Mammary epithelial cell (primary cell): ENCODE data around the gene SLC5A10.

ENCODE experiments used
- EZH2 ChIP-seq: IDR thresholded peaks from 2 replicates; pipeline ENCODE4 v1.6.1; 2012; ENCODE audit warnings: low read length, inconsistent platforms, borderline replicate concordance
- TF ChIP-seq, protein P1 (sequence below), 2 donors: IDR thresholded peaks in 1 of 2; conservative IDR thresholded peaks in 1 of 2; 2 replicates each; pipeline ENCODE4 v1.5.1; 2011 to 2012; ENCODE audit warnings: inconsistent platforms in 2 of 2, low read length in 2 of 2, mild to moderate bottlenecking in 2 of 2, control low read depth in 1 of 2, low read depth in 1 of 2; ENCODE audit not compliant: insufficient read depth in 1 of 2; ENCODE audit errors: extremely low read depth in 1 of 2

DNA sequence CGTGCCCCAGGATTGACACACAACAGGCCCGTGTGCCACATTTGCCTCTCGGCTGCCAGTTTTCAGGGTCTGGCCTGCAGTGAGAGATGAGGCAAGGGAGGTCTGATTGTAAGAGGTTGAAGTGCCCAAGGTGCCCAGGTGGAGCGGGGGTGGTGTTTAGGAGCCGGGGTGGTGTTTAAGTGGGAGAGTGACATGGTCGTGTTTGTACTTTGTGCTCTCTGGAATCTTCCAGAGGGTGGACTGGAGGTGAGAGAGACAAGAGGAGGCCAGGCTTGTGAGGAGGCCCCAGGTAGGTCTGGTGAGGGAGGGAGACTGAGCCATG lies 10.5 kb downstream of the SLC5A10 start:
- TF ChIP-seq, protein P1, sequence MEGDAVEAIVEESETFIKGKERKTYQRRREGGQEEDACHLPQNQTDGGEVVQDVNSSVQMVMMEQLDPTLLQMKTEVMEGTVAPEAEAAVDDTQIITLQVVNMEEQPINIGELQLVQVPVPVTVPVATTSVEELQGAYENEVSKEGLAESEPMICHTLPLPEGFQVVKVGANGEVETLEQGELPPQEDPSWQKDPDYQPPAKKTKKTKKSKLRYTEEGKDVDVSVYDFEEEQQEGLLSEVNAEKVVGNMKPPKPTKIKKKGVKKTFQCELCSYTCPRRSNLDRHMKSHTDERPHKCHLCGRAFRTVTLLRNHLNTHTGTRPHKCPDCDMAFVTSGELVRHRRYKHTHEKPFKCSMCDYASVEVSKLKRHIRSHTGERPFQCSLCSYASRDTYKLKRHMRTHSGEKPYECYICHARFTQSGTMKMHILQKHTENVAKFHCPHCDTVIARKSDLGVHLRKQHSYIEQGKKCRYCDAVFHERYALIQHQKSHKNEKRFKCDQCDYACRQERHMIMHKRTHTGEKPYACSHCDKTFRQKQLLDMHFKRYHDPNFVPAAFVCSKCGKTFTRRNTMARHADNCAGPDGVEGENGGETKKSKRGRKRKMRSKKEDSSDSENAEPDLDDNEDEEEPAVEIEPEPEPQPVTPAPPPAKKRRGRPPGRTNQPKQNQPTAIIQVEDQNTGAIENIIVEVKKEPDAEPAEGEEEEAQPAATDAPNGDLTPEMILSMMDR (conservative IDR thresholded peaks at IDR 0.05 in 1 of 2, IDR thresholded peaks at IDR 0.05 in 1 of 2; ENCODE audit: extremely low read depth in 1 of 2, insufficient read depth in 1 of 2, low read depth in 1 of 2, low read length in 2 of 2): no peak
- TF ChIP-seq EZH2: no peak
